A673 (cell line): ENCODE data around the gene NFKBIA. TPM values are rescaled to one million over a fixed set of nuclear protein-coding genes. Genes with fewer than 3 reads are reported as not detected.

Experiments used
- BruUV-seq: library from RNA; stranded (reverse); fragments of 400-500 nt; replicated peaks from 2 replicates; lab custom pipeline; 2021; lab: Mats Ljungman, UMichigan
- CTCF ChIA-PET: fragments of 300-600 bp; sonication (Branson Sonifier 250); formaldehyde crosslinking; loops from one replicate; lab custom pipeline; 2022; ENCODE audit warnings: antibody characterized with exemption; lab: Charles Lee
- POLR2A ChIA-PET: fragments of 300-600 bp; sonication (Branson Sonifier 250); formaldehyde crosslinking; loops from one replicate; lab custom pipeline; 2022; ENCODE audit warnings: antibody characterized with exemption; ENCODE audit not compliant: low non-redundant PET; lab: Charles Lee
- DNase-seq: peaks from one replicate; pipeline ENCODE4 v3.0.0-alpha.2; 2015; ENCODE audit warnings: low spot score
- H3K27ac ChIP-seq: fragments of 200-600 bp; sonication (generic); 2 replicates; pipeline ENCODE4 v1.5.1; 2016; ENCODE audit warnings: mixed run types, low read depth, mild to moderate bottlenecking, mixed read lengths, antibody characterized with exemption, low read length; ENCODE audit not compliant: poor library complexity, severe bottlenecking
- H3K27me3 ChIP-seq: fragments of 200-600 bp; sonication (generic); replicated peaks from 2 replicates; pipeline ENCODE4 v1.6.1; 2017; ENCODE audit warnings: mixed run types, low read depth, mild to moderate bottlenecking, mixed read lengths, antibody characterized with exemption, low read length; ENCODE audit not compliant: insufficient read depth, poor library complexity
- H3K36me3 ChIP-seq: fragments of 200-600 bp; sonication (generic); 2 replicates; pipeline ENCODE4 v1.6.1; 2016; ENCODE audit warnings: mixed run types, mild to moderate bottlenecking, mixed read lengths, antibody characterized with exemption, low read length; ENCODE audit not compliant: insufficient read depth, poor library complexity, severe bottlenecking
- H3K4me1 ChIP-seq: fragments of 200-600 bp; sonication (generic); 2 replicates; pipeline ENCODE4 v1.6.1; 2017; ENCODE audit warnings: mixed run types, mild to moderate bottlenecking, mixed read lengths, antibody characterized with exemption, low read length; ENCODE audit not compliant: insufficient read depth, poor library complexity, severe bottlenecking
- H3K4me3 ChIP-seq: fragments of 200-600 bp; sonication (generic); 2 replicates; pipeline ENCODE4 v1.5.1; 2016; ENCODE audit warnings: low read depth, mixed run types, mild to moderate bottlenecking, mixed read lengths, low read length; ENCODE audit not compliant: poor library complexity, severe bottlenecking
- H3K9me3 ChIP-seq: fragments of 200-600 bp; sonication (generic); 2 replicates; pipeline ENCODE4 v1.6.1; 2016; ENCODE audit warnings: mixed run types, low read depth, mild to moderate bottlenecking, mixed read lengths, antibody characterized with exemption, low read length; ENCODE audit not compliant: poor library complexity, severe bottlenecking
- CTCF ChIP-seq: fragments of 300-800, 200-600 bp; sonication (generic); conservative IDR thresholded peaks from 2 replicates; pipeline ENCODE4 v1.5.1; 2017; ENCODE audit warnings: low read depth, mild to moderate bottlenecking, antibody characterized with exemption, low read length, moderate library complexity, mixed read lengths
- EZH2 ChIP-seq: fragments of 200-600 bp; sonication (generic); IDR thresholded peaks from 2 replicates; pipeline ENCODE4 v1.6.1; 2017; ENCODE audit warnings: borderline replicate concordance, low read depth, mild to moderate bottlenecking, mixed read lengths, antibody characterized with exemption, low read length; ENCODE audit not compliant: poor library complexity, severe bottlenecking
- intact Hi-C: fragments of 100-400 bp; cut with micrococcal nuclease; formaldehyde crosslinking; loops from one replicate; pipeline ENCODE4 v1.10.0; 2022; ENCODE audit not compliant: unreplicated experiment
- total RNA-seq: library from RNA; stranded (reverse); gene quantifications from 2 replicates; pipeline ENCODE4 v1.2.3, GENCODE V29; 2021

Gene NFKBIA
- total RNA-seq, 1 experiment from 2014 or later = 73.9 TPM

DNA sequence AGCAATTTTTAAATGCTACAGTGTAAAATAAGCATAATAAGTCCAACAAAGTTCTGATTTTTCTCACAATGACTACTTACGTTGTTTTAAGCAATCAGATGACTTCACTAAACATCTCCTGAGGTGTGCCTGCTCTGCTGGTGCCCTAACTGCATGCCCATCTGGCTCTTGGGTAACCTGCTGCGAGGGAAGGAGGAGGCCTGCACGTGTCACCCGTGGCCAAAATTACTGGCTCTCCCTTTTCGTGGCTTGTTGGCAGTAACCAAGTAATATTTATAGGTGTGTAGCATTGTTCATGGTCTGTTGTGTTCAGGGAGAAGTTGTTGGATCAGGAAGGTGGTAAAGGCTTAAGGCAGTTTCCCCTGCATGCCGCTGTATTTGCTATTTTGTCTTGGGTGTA lies 6.3 kb upstream of the NFKBIA start:
- no TSS peak for BruUV-seq
- no peak overlapping the region for H3K4me3 ChIP-seq
- H3K9me3 ChIP-seq = no peaks in the 10 kb centered on the region
- DNase-seq = no peak
- CTCF ChIA-PET = interaction anchor here (0.7 kb wide), 1 partner anchor 142 kb away, joined by 3 read pairs; no protein-coding TSS in a partner anchor
- intact Hi-C loops = loop anchor here (5.0 kb wide), 2 partner anchors 429 to 734 kb away; partner anchors contain the start of gene SRP54
- H3K27me3 ChIP-seq = no peaks in the 10 kb centered on the region
- peaks cover 17% of the 10 kb centered on the region for H3K4me1 ChIP-seq
- POLR2A ChIA-PET = no interaction called here
- no peak for TF ChIP-seq CTCF
- no peak for TF ChIP-seq EZH2
- no peaks in the 10 kb centered on the region for H3K36me3 ChIP-seq
- no peak overlapping the region for H3K27ac ChIP-seq

GRCh38 chr14:35409595-35409994 lies 5.0 kb upstream of the NFKBIA start:
- ChIA-PET CTCF (no interaction called here), POLR2A (no interaction called here)
- peaks cover 26% of the 10 kb centered on the region for H3K4me1 ChIP-seq
- H3K9me3 ChIP-seq = no peaks in the 10 kb centered on the region
- H3K27me3 ChIP-seq = no peaks in the 10 kb centered on the region
- no peak for DNase-seq
- H3K27ac ChIP-seq = no peak overlapping the region
- no peaks in the 10 kb centered on the region for H3K36me3 ChIP-seq
- BruUV-seq = no TSS peak
- no peak overlapping the region for H3K4me3 ChIP-seq
- TF ChIP-seq EZH2 (no peak), CTCF (no peak)
- intact Hi-C loops = loop anchor here (5.0 to 10.0 kb wide), 2 partner anchors 117 to 365 kb away; partner anchors contain the start of genes FAM177A1 and PSMA6

- Histone ChIP-seq H3K9me3 (no peaks in the 10 kb centered on the region), H3K27ac (no peak overlapping the region), H3K4me1 (peaks cover 28% of the 10 kb centered on the region), H3K36me3 (peaks cover 7% of the 10 kb centered on the region), H3K27me3 (no peaks in the 10 kb centered on the region), H3K4me3 (no peak overlapping the region)
- TF ChIP-seq CTCF (no peak), EZH2 (no peak)
- CTCF ChIA-PET = no interaction called here
- no peak for DNase-seq
- POLR2A ChIA-PET = no interaction called here
- BruUV-seq = no TSS peak
- intact Hi-C loops = loop anchor here (5.0 to 10.0 kb wide), 2 partner anchors 116 to 363 kb away; partner anchors contain the start of genes FAM177A1 and PSMA6
Measured at GRCh38 chr14:35408026-35408425, 3.5 kb upstream of the NFKBIA start.
